AG04450 (cell line): ENCODE data around the gene CAMK2D. TPM values are rescaled to one million over a fixed set of nuclear protein-coding genes. Genes with fewer than 3 reads are reported as not detected.
"Not testable (repeated sequence)": the region's sequence is repeated elsewhere in the genome, so short reads cannot be mapped to it uniquely, and the experiment has no call there.

Experiments used
- CTCF ChIA-PET: fragments of 300-600, 350-600 bp; formaldehyde crosslinking; extraction: SDS; loops from one replicate; lab custom pipeline; 2022; ENCODE audit warnings: antibody characterized with exemption, inconsistent platforms; lab: Charles Lee
- POLR2A ChIA-PET: fragments of 350-600 bp; formaldehyde crosslinking; extraction: SDS; loops from one replicate; lab custom pipeline; 2021; ENCODE audit warnings: antibody characterized with exemption, inconsistent platforms; lab: Yijun Ruan, JAX
- DNase-seq: peaks from one replicate; pipeline ENCODE4 v3.0.0-alpha.2; 2011; ENCODE audit warnings: low read depth, low spot score
- H3K27ac ChIP-seq: one replicate; pipeline ENCODE4 v1.5.1; 2012; ENCODE audit warnings: low read depth, low read length, control low read depth
- H3K27me3 ChIP-seq: one replicate; pipeline ENCODE4 v1.6.0; 2012; ENCODE audit warnings: low read length; ENCODE audit not compliant: control insufficient read depth, insufficient read depth
- H3K4me3 ChIP-seq: 2 replicates; pipeline ENCODE4 v1.5.1; 2011; ENCODE audit warnings: mild to moderate bottlenecking, low read depth, low read length, control low read depth
- H3K9me3 ChIP-seq: 2 replicates; pipeline ENCODE4 v1.5.1; 2012; ENCODE audit warnings: low read length; ENCODE audit not compliant: control insufficient read depth, insufficient read depth
- CTCF ChIP-seq: IDR thresholded peaks from 2 replicates; pipeline ENCODE4 v1.5.1; 2011; ENCODE audit warnings: low read depth, low read length, control low read depth, inconsistent platforms
- polyA plus RNA-seq: library from polyadenylated mRNA; depleted of rRNA; stranded (reverse); fragments of >200 nt; gene quantifications from 2 replicates; pipeline ENCODE4 v1.2.3, GENCODE V29; 2011

Gene CAMK2D
- polyA plus RNA-seq, 1 experiment: 105 TPM

DNA sequence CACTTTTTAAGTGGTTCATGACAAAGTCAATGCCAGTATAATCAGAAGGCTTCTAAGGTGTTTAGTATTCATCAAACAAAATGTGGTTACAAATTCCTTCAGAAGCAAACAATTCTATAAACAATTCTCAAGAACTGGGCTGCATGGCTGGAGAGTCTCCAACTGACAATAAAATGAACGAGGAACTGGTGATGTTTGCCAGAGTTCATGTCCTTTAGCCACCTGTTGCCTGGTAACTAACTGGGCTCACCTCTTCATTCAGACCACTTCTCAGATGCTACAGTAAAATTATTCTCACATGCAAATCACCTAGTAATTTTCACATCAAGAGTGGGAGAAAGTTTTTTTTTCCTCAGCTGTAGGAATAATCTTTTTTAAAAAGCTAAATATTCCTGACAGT, 53.3 kb downstream of the CAMK2D start:
- Histone ChIP-seq H3K9me3 (no peaks in the 10 kb centered on the region), H3K27ac (no peak overlapping the region), H3K27me3 (no peaks in the 10 kb centered on the region), H3K4me3 (no peak overlapping the region)
- TF ChIP-seq CTCF: no peak
- CTCF ChIA-PET: no interaction called here
- DNase-seq: no peak
- POLR2A ChIA-PET: no interaction called here

DNA sequence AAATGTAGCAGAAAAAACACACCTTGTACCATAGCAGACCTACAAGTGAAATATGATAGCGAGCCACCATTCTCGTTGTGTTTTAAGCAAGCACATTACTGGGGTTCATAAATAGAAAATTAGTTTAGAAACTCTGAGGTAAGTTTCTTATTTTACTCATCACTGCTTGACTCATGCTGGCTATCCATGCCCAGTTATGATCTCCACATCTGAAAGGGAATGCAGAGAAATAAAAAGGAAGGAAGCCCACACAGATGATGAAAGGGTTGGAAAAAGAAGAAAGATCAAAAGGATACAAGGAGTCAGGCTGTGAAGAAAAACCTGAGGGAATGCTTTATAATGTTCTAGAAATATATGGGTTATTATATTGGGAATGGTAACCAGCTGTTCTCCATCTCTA, 54.5 kb downstream of the CAMK2D start:
- no peak overlapping the region for H3K27ac ChIP-seq
- POLR2A ChIA-PET: no interaction called here
- H3K9me3 ChIP-seq: no peaks in the 10 kb centered on the region
- CTCF ChIA-PET: no interaction called here
- no peak for TF ChIP-seq CTCF
- H3K27me3 ChIP-seq: no peaks in the 10 kb centered on the region
- no peak for DNase-seq
- no peak overlapping the region for H3K4me3 ChIP-seq

- H3K4me3 ChIP-seq, H3K27ac ChIP-seq, CTCF ChIA-PET, H3K9me3 ChIP-seq, H3K27me3 ChIP-seq, DNase-seq: not testable (repeated sequence)
- POLR2A ChIA-PET: interaction anchor here (0.6 kb wide), 1 partner anchor 1512 kb away, joined by 3 read pairs; no protein-coding TSS in a partner anchor
Measured at GRCh38 chr4:113705097-113705496, 56.4 kb downstream of the CAMK2D start.

DNA sequence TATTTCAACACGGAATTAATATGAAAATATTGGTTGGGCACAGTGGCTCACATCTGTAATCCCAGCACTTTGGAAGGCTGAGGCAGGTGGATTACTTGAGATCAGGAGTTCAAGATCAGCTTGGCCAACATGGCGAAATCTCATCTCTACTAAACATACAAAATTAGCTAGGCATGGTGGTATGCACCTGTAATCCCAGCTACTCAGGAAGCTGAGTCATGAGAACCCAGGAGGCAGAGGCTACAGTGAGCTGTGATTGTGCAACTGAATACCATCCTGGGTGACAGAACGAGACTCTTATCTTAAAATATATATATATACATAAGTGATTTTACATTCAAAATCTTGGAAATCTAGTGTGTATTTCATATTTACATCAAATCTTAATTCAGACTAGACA, 58.9 kb downstream of the CAMK2D start:
- H3K27ac ChIP-seq, H3K27me3 ChIP-seq, DNase-seq, CTCF ChIA-PET, H3K9me3 ChIP-seq, H3K4me3 ChIP-seq, POLR2A ChIA-PET: not testable (repeated sequence)

GRCh38 chr4:113701169-113701568, 60.4 kb downstream of the CAMK2D start:
- H3K27me3 ChIP-seq: no peaks in the 10 kb centered on the region
- H3K4me3 ChIP-seq: no peak overlapping the region
- no peaks in the 10 kb centered on the region for H3K9me3 ChIP-seq
- ChIA-PET CTCF (interaction anchor here (0.5 to 0.6 kb wide), 2 partner anchors 14 to 683 kb away, joined by 3 read pairs; no protein-coding TSS in a partner anchor), POLR2A (interaction anchor here (0.5 to 1.0 kb wide), 2 partner anchors 126 to 205 kb away, joined by 3 to 13 read pairs; no protein-coding TSS in a partner anchor)
- no peak for TF ChIP-seq CTCF
- no peak overlapping the region for H3K27ac ChIP-seq
- DNase-seq: no peak

DNA sequence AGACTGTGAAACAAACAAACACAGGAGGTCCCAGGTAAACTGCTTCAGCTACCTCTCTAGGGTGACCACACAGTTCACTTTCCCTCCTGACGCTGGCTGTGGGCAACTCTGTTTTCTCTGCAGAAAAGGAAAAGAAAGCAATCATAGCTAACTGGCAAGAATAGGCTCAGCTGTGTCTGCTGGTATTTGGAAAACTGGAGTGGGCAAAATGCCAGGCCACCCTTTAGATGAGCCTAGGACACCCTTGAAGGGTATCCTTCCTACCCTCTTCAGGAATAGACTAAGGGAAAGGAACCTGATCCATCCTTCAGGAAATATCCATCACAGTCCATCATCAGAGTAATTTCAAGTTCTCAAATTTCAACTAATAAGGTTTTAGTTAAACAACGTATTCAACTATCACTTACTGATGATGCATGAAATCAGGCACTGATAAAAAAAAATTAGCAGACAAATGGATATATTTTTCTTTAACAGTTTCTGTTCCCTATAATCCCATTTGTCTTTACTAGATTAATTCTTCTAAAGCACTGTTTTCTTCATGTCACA, 60.9 kb downstream of the CAMK2D start:
- H3K9me3 ChIP-seq: no peaks in the 10 kb centered on the region
- no peaks in the 10 kb centered on the region for H3K27me3 ChIP-seq
- DNase-seq: no peak
- H3K4me3 ChIP-seq: no peak overlapping the region
- TF ChIP-seq CTCF: no peak
- no peak overlapping the region for H3K27ac ChIP-seq
- POLR2A ChIA-PET: interaction anchor here (1.0 kb wide), 1 partner anchor 126 kb away, joined by 3 read pairs; no protein-coding TSS in a partner anchor
- CTCF ChIA-PET: interaction anchor here (0.6 kb wide), 1 partner anchor 684 kb away, joined by 3 read pairs; no protein-coding TSS in a partner anchor
